Natural killer cell (primary cell): Measurements from ENCODE around the gene NOS1AP. TPM values are rescaled to one million over a fixed set of nuclear protein-coding genes. Genes with fewer than 3 reads are reported as not detected.

Experiments
- ATAC-seq, 3 donors: fragments of 150-1000 bp in 2 of 3; fragments of 200-7000 bp in 1 of 3; cut with Tn5 transposase; 1 replicate in 1 of 3; 2 replicates in 2 of 3; pipeline ENCODE4 v1.10.0; 2021; ENCODE audit warnings: mild to moderate bottlenecking in 2 of 3, moderate library complexity in 2 of 3
- DNase-seq, 2 donors: peaks; one replicate each; pipeline versions ENCODE4 v3.0.0 to v3.0.0-alpha.2; 2013 to 2021; ENCODE audit warnings: mixed read lengths in 1 of 2
- H3K27ac ChIP-seq: one replicate; pipeline ENCODE4 v1.5.1; 2013; ENCODE audit warnings: mild to moderate bottlenecking, low read length
- H3K27me3 ChIP-seq: one replicate; pipeline ENCODE4 v1.6.1; 2013; ENCODE audit warnings: low read length; ENCODE audit not compliant: control insufficient read depth, insufficient read depth
- H3K36me3 ChIP-seq: one replicate; pipeline ENCODE4 v1.6.1; 2013; ENCODE audit warnings: low read length; ENCODE audit not compliant: control insufficient read depth, insufficient read depth
- H3K4me1 ChIP-seq: one replicate; pipeline ENCODE4 v1.6.1; 2013; ENCODE audit warnings: low read length; ENCODE audit not compliant: control insufficient read depth, insufficient read depth
- H3K4me3 ChIP-seq: one replicate; pipeline ENCODE4 v1.5.1; 2013; ENCODE audit warnings: low read length
- H3K9me3 ChIP-seq: one replicate; pipeline ENCODE4 v1.6.1; 2013; ENCODE audit warnings: low read length; ENCODE audit not compliant: control insufficient read depth, insufficient read depth
- H3K27ac Mint-ChIP-seq, 2 donors: one replicate each; pipeline ENCODE4 v1.8.0; 2022; ENCODE audit warnings: mild to moderate bottlenecking in 2 of 2, mixed read lengths in 2 of 2, moderate library complexity in 1 of 2
- H3K27me3 Mint-ChIP-seq, 2 donors: one replicate each; pipeline ENCODE4 v1.8.0; 2022; ENCODE audit warnings: low read depth in 2 of 2, mixed read lengths in 2 of 2
- H3K36me3 Mint-ChIP-seq: one replicate; pipeline ENCODE4 v1.8.0; 2022; ENCODE audit warnings: mixed read lengths
- H3K4me1 Mint-ChIP-seq, 2 donors: one replicate each; pipeline ENCODE4 v1.8.0; 2022; ENCODE audit warnings: mixed read lengths in 2 of 2
- H3K4me3 Mint-ChIP-seq: one replicate; pipeline ENCODE4 v1.8.0; 2022; ENCODE audit warnings: mild to moderate bottlenecking, moderate library complexity, mixed read lengths
- H3K9me3 Mint-ChIP-seq, 2 donors: one replicate each; pipeline ENCODE4 v1.8.0; 2022; ENCODE audit warnings: mixed read lengths in 2 of 2
- CTCF ChIP-seq: fragments of 200-600 bp; IDR thresholded peaks from one replicate; pipeline ENCODE4 v1.8.0; 2022; ENCODE audit warnings: antibody characterized with exemption
- WGBS: methylation state at CpG from one replicate; pipeline ENCODE4 v1.1.7; 2013; ENCODE audit warnings: missing lambda C conversion rate; ENCODE audit not compliant: insufficient coverage; 5-methylcytosine and 5-hydroxymethylcytosine counted together
- intact Hi-C: fragments of 100-400 bp; cut with micrococcal nuclease; formaldehyde crosslinking; loops from one replicate; pipeline ENCODE4 v1.14.2; 2022
- total RNA-seq, 4 donors: library from RNA; stranded (reverse); fragments of 120-200 nt in 1 of 4; gene quantifications; one replicate each; pipeline versions ENCODE4 v1.2.3 to v1.2.4, GENCODE V29; 2013 to 2022

The NOS1AP gene
- total RNA-seq, 3 donors from 2014 or later (not counting 1 experiment from before 2014, with no cell fraction given) = 0.09 to 0.20 TPM; not detected in 1

- no peak overlapping the region for H3K27ac ChIP-seq
- H3K27me3 Mint-ChIP-seq = peaks cover 20 to 25% of the 10 kb centered on the region in 2 donors
- intact Hi-C loops = no loop called here
These were observed 150.0 kb downstream of the NOS1AP start for GRCh38 chr1:162219461-162219860.

GRCh38 chr1:162220009-162220539 is 150.6 kb downstream of the NOS1AP start:
- Histone ChIP-seq H3K4me1 (no peaks in the 10 kb centered on the region), H3K27me3 (no peaks in the 10 kb centered on the region), H3K27ac (no peak overlapping the region), H3K9me3 (no peaks in the 10 kb centered on the region), H3K4me3 (no peak overlapping the region), H3K36me3 (no peaks in the 10 kb centered on the region)
- no peak for TF ChIP-seq CTCF
- ATAC-seq (no peak), DNase-seq (no peak)
- Mint-ChIP-seq H3K4me3 (no peak overlapping the region), H3K27ac (no peak overlapping the region), H3K4me1 (no peaks in the 10 kb centered on the region), H3K36me3 (no peaks in the 10 kb centered on the region), H3K27me3 (peaks cover 20 to 25% of the 10 kb centered on the region in 2 donors), H3K9me3 (no peaks in the 10 kb centered on the region)
- WGBS = 88% methylated on average over 3 of the region's 6 CpGs
- intact Hi-C loops = no loop called here

More at GRCh38 chr1:162219461-162219860, 150.0 kb downstream of the NOS1AP start:
- no peaks in the 10 kb centered on the region for H3K4me1 Mint-ChIP-seq
- no peaks in the 10 kb centered on the region for H3K36me3 Mint-ChIP-seq
- Histone ChIP-seq H3K4me1 (no peaks in the 10 kb centered on the region), H3K27me3 (no peaks in the 10 kb centered on the region), H3K9me3 (no peaks in the 10 kb centered on the region), H3K4me3 (no peak overlapping the region), H3K36me3 (no peaks in the 10 kb centered on the region)
- ATAC-seq = no peak
- DNase-seq = no peak
- H3K4me3 Mint-ChIP-seq = no peak overlapping the region
- H3K9me3 Mint-ChIP-seq = no peaks in the 10 kb centered on the region
- no peak overlapping the region for H3K27ac Mint-ChIP-seq
- no peak for TF ChIP-seq CTCF
- 60% methylated on average over 1 of the region's 1 CpG for WGBS

GRCh38 chr1:162222014-162222413 is 152.5 kb downstream of the NOS1AP start:
- DNase-seq (no peak), ATAC-seq (no peak)
- Mint-ChIP-seq H3K27me3 (peaks cover 20 to 22% of the 10 kb centered on the region in 2 donors), H3K36me3 (no peaks in the 10 kb centered on the region), H3K27ac (no peak overlapping the region), H3K4me1 (no peaks in the 10 kb centered on the region), H3K9me3 (no peaks in the 10 kb centered on the region), H3K4me3 (no peak overlapping the region)
- Histone ChIP-seq H3K36me3 (no peaks in the 10 kb centered on the region), H3K27ac (no peak overlapping the region), H3K9me3 (no peaks in the 10 kb centered on the region), H3K27me3 (no peaks in the 10 kb centered on the region), H3K4me1 (no peaks in the 10 kb centered on the region), H3K4me3 (no peak overlapping the region)
- TF ChIP-seq CTCF = no peak
- 55% methylated on average over 3 of the region's 5 CpGs for WGBS
- intact Hi-C loops = no loop called here

GRCh38 chr1:162222730-162223129 is 153.2 kb downstream of the NOS1AP start:
- Mint-ChIP-seq H3K4me1 (no peaks in the 10 kb centered on the region), H3K27ac (no peak overlapping the region), H3K27me3 (peaks cover 20% of the 10 kb centered on the region in 2 donors), H3K36me3 (no peaks in the 10 kb centered on the region), H3K9me3 (no peaks in the 10 kb centered on the region), H3K4me3 (no peak overlapping the region)
- H3K4me3 ChIP-seq = no peak overlapping the region
- DNase-seq (no peak), ATAC-seq (no peak)
- no peak overlapping the region for H3K27ac ChIP-seq
- H3K9me3 ChIP-seq = no peaks in the 10 kb centered on the region
- intact Hi-C loops = no loop called here
- no peak for TF ChIP-seq CTCF
- H3K4me1 ChIP-seq = no peaks in the 10 kb centered on the region
- no peaks in the 10 kb centered on the region for H3K36me3 ChIP-seq
- no peaks in the 10 kb centered on the region for H3K27me3 ChIP-seq
- WGBS = no CpG with 5 or more reads among the region's 2 CpGs
